ENCODE data around the gene RPL29. TPM values are rescaled to one million over a fixed set of nuclear protein-coding genes. Genes with fewer than 3 reads are reported as not detected.
"Not testable (repeated sequence)": the region's sequence is repeated elsewhere in the genome, so short reads cannot be mapped to it uniquely, and the experiment has no call there.

Gene RPL29
- total and polyA plus RNA-seq, 7 donors, result 1,247 to 2,993 (median 2,094) TPM

DNA sequence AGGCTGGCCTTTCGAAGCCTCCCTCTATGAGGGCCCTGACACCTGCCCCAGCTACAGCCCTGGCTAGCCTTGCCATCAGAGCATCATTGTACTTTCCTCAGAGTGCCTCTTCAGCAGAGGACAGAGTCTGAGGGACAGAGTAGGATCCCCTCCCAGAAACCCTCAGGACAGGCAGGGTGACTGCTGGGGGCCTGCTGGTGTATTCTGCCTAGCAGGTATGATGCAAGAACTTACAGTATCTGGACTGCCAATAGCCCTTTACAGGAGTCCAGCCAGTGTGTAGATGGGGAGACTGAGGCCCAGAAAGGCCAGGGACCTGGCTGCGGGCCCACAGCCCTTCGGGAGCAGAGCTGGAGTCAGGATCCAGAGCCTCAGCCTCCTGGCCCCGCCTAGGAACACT is 41.6 kb upstream of the RPL29 start:
- TF ChIP-seq, protein P1, sequence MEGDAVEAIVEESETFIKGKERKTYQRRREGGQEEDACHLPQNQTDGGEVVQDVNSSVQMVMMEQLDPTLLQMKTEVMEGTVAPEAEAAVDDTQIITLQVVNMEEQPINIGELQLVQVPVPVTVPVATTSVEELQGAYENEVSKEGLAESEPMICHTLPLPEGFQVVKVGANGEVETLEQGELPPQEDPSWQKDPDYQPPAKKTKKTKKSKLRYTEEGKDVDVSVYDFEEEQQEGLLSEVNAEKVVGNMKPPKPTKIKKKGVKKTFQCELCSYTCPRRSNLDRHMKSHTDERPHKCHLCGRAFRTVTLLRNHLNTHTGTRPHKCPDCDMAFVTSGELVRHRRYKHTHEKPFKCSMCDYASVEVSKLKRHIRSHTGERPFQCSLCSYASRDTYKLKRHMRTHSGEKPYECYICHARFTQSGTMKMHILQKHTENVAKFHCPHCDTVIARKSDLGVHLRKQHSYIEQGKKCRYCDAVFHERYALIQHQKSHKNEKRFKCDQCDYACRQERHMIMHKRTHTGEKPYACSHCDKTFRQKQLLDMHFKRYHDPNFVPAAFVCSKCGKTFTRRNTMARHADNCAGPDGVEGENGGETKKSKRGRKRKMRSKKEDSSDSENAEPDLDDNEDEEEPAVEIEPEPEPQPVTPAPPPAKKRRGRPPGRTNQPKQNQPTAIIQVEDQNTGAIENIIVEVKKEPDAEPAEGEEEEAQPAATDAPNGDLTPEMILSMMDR (IDR thresholded peaks at IDR 0.05), result no peak
- no peak for TF ChIP-seq POLR2A (IDR thresholded peaks at IDR 0.05)
- no peak for TF ChIP-seq POLR2AphosphoS5 (IDR thresholded peaks at IDR 0.05)
- no peak for TF ChIP-seq EP300 (IDR thresholded peaks at IDR 0.05)
- no peaks in the 10 kb centered on the region for H3K9me3 ChIP-seq
- no peak for DNase-seq
- H3K27me3 ChIP-seq, result no peaks in the 10 kb centered on the region
- H3K4me3 ChIP-seq, result no peak overlapping the region
- 79 to 89% methylated on average over 4 of the region's 4 CpGs for whole genome bisulfite sequencing, 2 donors
- no peaks in the 10 kb centered on the region for H3K36me3 ChIP-seq
- H3K4me1 ChIP-seq, result no peaks in the 10 kb centered on the region
- intact Hi-C loops (cut with DNase I), result no loop called here
- no peak overlapping the region for H3K27ac ChIP-seq

DNA sequence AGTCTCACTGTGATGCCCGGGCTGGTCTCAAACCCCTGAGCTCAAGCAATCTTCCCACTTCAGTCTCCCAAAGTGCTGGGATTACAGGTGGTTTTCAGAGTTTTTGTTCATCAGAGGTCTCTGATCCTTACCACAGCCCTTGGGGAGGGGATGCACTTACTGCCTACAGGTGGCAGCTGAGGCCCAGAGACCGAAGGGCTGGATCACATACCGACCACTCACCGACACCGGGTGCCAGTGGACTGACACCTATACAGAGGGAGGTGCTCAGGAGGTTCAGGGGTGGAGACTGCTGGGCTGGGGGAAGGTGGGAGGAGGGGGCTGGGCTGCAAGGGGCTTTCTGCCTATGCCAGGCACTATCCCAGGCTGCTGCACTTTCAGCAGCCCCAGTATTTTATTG is 41.1 kb upstream of the RPL29 start:
- WGBS, 2 donors, result 51 to 61% methylated on average over 5 of the region's 5 CpGs
- Histone ChIP-seq H3K4me1 (no peaks in the 10 kb centered on the region), H3K27me3 (no peaks in the 10 kb centered on the region), H3K9me3 (no peaks in the 10 kb centered on the region), H3K27ac (no peak overlapping the region), H3K4me3 (no peak overlapping the region), H3K36me3 (no peaks in the 10 kb centered on the region)
- TF ChIP-seq POLR2A (IDR thresholded peaks at IDR 0.05) (no peak), EP300 (IDR thresholded peaks at IDR 0.05) (no peak), POLR2AphosphoS5 (IDR thresholded peaks at IDR 0.05) (no peak)
- TF ChIP-seq, protein P1 (IDR thresholded peaks at IDR 0.05), result no peak
- intact Hi-C loops (cut with DNase I), result no loop called here
- no peak for DNase-seq

DNA sequence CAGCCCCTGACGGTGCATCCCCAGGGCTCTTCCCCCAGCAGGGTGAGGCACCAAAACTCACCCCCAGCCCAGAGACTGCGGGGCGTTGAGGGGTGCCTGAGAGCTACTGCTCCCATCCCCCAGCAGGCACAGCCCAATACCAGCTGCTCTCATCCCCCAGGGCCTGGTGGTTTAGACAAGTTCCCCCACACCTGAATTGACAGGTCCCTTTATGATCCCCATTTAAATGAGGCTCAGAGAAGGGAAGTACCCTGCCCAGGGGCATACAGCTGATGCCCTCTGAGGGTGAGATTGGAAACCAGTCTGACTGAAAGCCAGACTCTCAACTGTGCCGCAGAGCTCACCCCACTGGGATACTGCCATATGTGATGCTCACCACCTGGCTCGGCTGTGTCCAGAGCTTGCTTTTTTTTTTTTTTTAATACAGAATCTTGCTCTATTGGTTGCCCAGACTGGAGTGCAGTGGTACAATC is 40.6 kb upstream of the RPL29 start:
- WGBS, 2 donors, result 78 to 90% methylated on average over 5 of the region's 5 CpGs

DNA sequence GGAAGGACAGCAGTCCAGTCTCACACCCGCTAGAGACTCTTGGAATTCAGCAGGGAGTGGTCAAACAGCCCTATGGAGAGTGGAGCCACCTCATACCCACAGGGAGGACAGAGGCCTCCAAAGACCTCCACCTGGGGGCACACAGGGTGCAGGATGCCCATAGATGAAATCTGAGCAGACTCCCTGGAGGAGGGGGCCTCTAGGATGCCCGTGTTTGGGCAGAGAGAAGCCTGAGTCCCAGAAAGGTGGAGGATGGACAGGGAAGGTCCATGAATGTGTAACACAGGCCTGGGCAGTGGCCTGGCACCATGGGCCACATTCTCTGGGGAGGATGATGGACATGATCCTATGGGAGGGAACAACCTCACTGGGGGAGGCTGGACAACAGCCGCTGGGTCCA is 39.0 kb upstream of the RPL29 start:
- no peaks in the 10 kb centered on the region for H3K9me3 ChIP-seq
- H3K36me3 ChIP-seq, result no peaks in the 10 kb centered on the region
- no peaks in the 10 kb centered on the region for H3K4me1 ChIP-seq
- WGBS, 2 donors, result 91% methylated on average over 3 of the region's 3 CpGs
- no peaks in the 10 kb centered on the region for H3K27me3 ChIP-seq
- intact Hi-C loops (cut with DNase I), result no loop called here
- DNase-seq, result no peak
- TF ChIP-seq EP300 (IDR thresholded peaks at IDR 0.05), result no peak
- TF ChIP-seq POLR2AphosphoS5 (IDR thresholded peaks at IDR 0.05), result no peak
- TF ChIP-seq POLR2A (IDR thresholded peaks at IDR 0.05), result no peak
- TF ChIP-seq, protein P1 (IDR thresholded peaks at IDR 0.05), result no peak
- no peak overlapping the region for H3K4me3 ChIP-seq
- H3K27ac ChIP-seq, result no peak overlapping the region

More for the DNA sequence above, 40.6 kb upstream of the RPL29 start:
- Histone ChIP-seq H3K9me3 (no peaks in the 10 kb centered on the region), H3K4me1 (no peaks in the 10 kb centered on the region), H3K36me3 (no peaks in the 10 kb centered on the region), H3K4me3 (no peak overlapping the region), H3K27ac (no peak overlapping the region), H3K27me3 (no peaks in the 10 kb centered on the region)
- intact Hi-C loops (cut with DNase I), result no loop called here
- DNase-seq, result no peak
- TF ChIP-seq, protein P1 (IDR thresholded peaks at IDR 0.05), result no peak
- TF ChIP-seq POLR2AphosphoS5 (IDR thresholded peaks at IDR 0.05) (no peak), EP300 (IDR thresholded peaks at IDR 0.05) (no peak), POLR2A (IDR thresholded peaks at IDR 0.05) (no peak)

DNA sequence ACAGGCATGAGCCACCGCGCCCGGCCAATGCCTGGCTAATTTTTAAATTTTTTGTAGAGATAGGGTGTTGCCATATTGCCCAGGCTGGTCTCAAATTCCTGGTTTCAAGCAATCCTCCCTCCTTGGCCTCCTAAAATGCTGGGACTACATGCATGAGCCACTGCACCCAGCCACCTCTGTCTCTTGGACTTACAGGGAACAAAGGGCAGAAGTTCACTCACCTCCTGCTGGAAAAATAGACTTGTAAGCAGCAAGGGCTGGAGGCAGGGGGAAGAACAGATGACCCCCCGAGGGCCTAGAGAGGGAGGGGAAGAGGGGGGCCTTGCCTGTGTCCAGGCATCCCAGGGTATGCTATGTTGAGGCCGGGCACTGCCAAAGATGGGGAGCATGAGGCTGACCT is 38.5 kb upstream of the RPL29 start:
- 80 to 89% methylated on average over 5 of the region's 5 CpGs for WGBS, 2 donors
- TF ChIP-seq POLR2AphosphoS5 (IDR thresholded peaks at IDR 0.05) (no peak), POLR2A (IDR thresholded peaks at IDR 0.05) (no peak)
- TF ChIP-seq, protein P1 (IDR thresholded peaks at IDR 0.05), result no peak
- H3K27ac ChIP-seq, result no peak overlapping the region

DNA sequence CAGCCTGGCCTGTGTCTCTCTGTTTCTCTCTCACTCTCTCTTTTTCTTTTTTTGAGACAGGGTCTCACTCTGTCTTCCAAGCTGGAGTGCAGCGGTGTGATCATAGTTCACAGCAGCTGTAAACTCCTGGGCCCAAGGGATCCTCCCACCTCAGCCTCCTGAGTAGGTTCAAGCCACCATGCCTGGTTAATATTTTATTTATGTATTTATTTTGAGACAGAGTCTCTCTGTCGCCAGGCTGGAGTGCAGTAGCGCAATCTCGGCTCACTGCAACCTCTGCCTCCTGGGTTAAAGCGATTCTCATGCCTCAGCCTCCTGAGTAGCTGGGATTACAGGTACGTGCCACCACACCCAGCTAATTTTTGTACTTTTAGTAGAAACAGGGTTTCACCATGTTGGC is 38.1 kb upstream of the RPL29 start:
- H3K9me3 ChIP-seq; H3K27me3 ChIP-seq; intact Hi-C loops (cut with DNase I); DNase-seq; H3K4me3 ChIP-seq; H3K36me3 ChIP-seq; H3K4me1 ChIP-seq; H3K27ac ChIP-seq: not testable (repeated sequence)
- 32 to 79% methylated on average over 6 of the region's 6 CpGs for WGBS, 2 donors

More for the DNA sequence above, 38.5 kb upstream of the RPL29 start:
- Histone ChIP-seq H3K27me3 (no peaks in the 10 kb centered on the region), H3K9me3 (no peaks in the 10 kb centered on the region), H3K4me1 (no peaks in the 10 kb centered on the region), H3K4me3 (no peak overlapping the region), H3K36me3 (no peaks in the 10 kb centered on the region)
- DNase-seq, result no peak
- intact Hi-C loops (cut with DNase I), result no loop called here

Data from sigmoid colon (tissue), 7 donors.